HFFc6 (cell line): ENCODE measurements around the gene ATXN3L. TPM values are rescaled to one million over a fixed set of nuclear protein-coding genes. Genes with fewer than 3 reads are reported as not detected.
A peak's percentile ranks its signal among the peaks of the same experiment; 100 is the strongest.

Experiments
- DNase-seq: peaks from one replicate; pipeline ENCODE4 v3.0.0-alpha.2; 2018
- H3K27ac Mint-ChIP-seq: 2 replicates; pipeline ENCODE4 v1.8.0; 2020; ENCODE audit warnings: mild to moderate bottlenecking, mixed read lengths
- H3K27me3 Mint-ChIP-seq: 2 replicates; pipeline ENCODE4 v1.8.0; 2021; ENCODE audit warnings: mild to moderate bottlenecking, moderate library complexity, mixed read lengths; ENCODE audit not compliant: insufficient read depth
- H3K36me3 Mint-ChIP-seq: 2 replicates; pipeline ENCODE4 v1.8.0; 2021; ENCODE audit warnings: low read depth, mixed read lengths
- H3K4me1 Mint-ChIP-seq: 2 replicates; pipeline ENCODE4 v1.8.0; 2020; ENCODE audit warnings: low read depth, mixed read lengths
- H3K4me3 Mint-ChIP-seq: 2 replicates; pipeline ENCODE4 v1.8.0; 2020; ENCODE audit warnings: mild to moderate bottlenecking, moderate library complexity, mixed read lengths
- H3K9me3 Mint-ChIP-seq: 2 replicates; pipeline ENCODE4 v1.8.0; 2020; ENCODE audit warnings: mild to moderate bottlenecking, mixed read lengths
- total RNA-seq, 6 experiments: library from RNA; stranded (reverse); fragmentation: NEBNext Ultra II Directional; extraction: Animal tissue kit (Norgen Biotek cat#: 25700); gene quantifications; 2 replicates in 1 of 6; 3 replicates in 5 of 6; pipeline ENCODE4 v1.2.3, GENCODE V29; 2021
- TF ChIP-seq, protein P1 (sequence below): fragments of 200-600 bp; sonication (generic); IDR thresholded peaks from 2 replicates; pipeline ENCODE4 v1.5.0; 2021; ENCODE audit warnings: antibody characterized with exemption, mild to moderate bottlenecking

The ATXN3L gene
- total RNA-seq, 6 experiments from 2014 or later: not detected

DNA sequence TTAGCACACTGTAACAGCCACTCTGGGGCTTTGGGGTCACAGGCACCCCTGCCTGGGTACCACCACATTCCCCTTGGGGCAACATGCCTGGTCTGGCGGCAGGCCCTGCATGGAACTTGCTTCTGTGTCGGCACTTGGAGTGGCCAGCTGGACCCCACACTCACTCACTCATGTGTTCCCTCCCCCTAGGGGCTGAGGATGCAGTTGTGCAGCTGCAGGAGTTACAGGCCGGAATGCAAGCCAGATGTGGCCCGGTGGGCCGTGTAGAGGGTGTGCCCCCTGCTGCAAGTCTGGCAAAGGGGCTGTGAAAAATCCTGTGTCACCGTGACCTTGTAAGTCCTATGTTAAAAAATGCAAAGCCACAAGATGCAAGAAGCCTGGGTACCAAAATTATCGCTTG, 34.2 kb downstream of the ATXN3L start:
- Mint-ChIP-seq H3K36me3 (peaks cover 10% of the 10 kb centered on the region; the same call in 1 of the 2 replicates), H3K9me3 (no peaks in the 10 kb centered on the region; the same call in 1 of the 2 replicates), H3K27ac (no peak overlapping the region; the same call in 1 of the 2 replicates), H3K4me1 (peaks cover 70% of the 10 kb centered on the region), H3K4me3 (no peak overlapping the region), H3K27me3 (no peaks in the 10 kb centered on the region)
- no peak for DNase-seq
- TF ChIP-seq, protein P1, sequence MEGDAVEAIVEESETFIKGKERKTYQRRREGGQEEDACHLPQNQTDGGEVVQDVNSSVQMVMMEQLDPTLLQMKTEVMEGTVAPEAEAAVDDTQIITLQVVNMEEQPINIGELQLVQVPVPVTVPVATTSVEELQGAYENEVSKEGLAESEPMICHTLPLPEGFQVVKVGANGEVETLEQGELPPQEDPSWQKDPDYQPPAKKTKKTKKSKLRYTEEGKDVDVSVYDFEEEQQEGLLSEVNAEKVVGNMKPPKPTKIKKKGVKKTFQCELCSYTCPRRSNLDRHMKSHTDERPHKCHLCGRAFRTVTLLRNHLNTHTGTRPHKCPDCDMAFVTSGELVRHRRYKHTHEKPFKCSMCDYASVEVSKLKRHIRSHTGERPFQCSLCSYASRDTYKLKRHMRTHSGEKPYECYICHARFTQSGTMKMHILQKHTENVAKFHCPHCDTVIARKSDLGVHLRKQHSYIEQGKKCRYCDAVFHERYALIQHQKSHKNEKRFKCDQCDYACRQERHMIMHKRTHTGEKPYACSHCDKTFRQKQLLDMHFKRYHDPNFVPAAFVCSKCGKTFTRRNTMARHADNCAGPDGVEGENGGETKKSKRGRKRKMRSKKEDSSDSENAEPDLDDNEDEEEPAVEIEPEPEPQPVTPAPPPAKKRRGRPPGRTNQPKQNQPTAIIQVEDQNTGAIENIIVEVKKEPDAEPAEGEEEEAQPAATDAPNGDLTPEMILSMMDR: no peak

DNA sequence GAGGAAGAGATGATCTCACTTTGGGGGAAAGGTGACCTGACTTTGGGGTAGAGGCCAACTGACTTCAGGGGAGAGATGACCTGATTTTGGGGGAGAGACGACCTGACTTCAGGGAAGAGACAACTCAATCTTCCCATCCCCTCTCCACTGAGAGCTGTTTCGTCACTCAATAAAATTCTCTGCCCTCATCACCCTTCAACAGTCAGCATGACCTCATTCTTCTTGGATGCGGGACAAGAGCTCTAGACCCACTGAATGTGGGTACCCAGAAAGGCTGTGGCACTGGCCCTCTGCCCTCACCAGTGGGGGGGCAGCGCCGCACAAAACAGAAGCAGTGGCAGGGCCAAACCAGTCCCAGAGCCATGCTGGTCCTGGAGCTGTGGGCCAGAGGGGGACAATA, 34.6 kb downstream of the ATXN3L start:
- TF ChIP-seq, protein P1: no peak
- Mint-ChIP-seq H3K27ac (peak overlapping the region; percentile 49), H3K4me1 (peaks cover 67% of the 10 kb centered on the region), H3K36me3 (peaks cover 6% of the 10 kb centered on the region; the same call in 1 of the 2 replicates), H3K9me3 (no peaks in the 10 kb centered on the region; the same call in 1 of the 2 replicates), H3K4me3 (no peak overlapping the region), H3K27me3 (no peaks in the 10 kb centered on the region)
- no peak for DNase-seq

DNA sequence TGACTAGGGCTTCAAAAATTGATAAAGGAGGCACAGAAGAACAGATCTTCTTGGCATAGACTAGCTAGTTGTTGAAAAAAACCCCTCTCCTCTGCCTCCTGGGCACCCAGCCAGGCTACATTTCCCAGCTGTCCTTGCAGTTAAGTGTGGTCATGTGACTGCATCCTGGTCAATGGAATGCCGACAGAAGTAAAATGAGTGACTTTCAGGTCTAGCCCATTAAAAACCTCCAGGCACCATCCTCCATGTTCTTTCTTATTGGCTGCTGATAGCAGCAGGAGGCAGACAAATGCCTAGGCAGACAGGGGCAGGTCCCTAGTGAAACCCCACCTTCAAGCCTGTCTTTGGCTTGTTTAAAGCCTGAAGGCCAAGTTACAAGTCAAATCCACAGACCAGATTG, 35.3 kb downstream of the ATXN3L start:
- no peaks in the 10 kb centered on the region for H3K27me3 Mint-ChIP-seq
- H3K36me3 Mint-ChIP-seq: peaks cover 5% of the 10 kb centered on the region; the same call in 1 of the 2 replicates
- H3K9me3 Mint-ChIP-seq: no peaks in the 10 kb centered on the region; the same call in 1 of the 2 replicates
- H3K4me1 Mint-ChIP-seq: peaks cover 60% of the 10 kb centered on the region
- TF ChIP-seq, protein P1: no peak
- no peak overlapping the region for H3K4me3 Mint-ChIP-seq
- peak overlapping the region; percentile 80 for H3K27ac Mint-ChIP-seq
- no peak for DNase-seq

DNA sequence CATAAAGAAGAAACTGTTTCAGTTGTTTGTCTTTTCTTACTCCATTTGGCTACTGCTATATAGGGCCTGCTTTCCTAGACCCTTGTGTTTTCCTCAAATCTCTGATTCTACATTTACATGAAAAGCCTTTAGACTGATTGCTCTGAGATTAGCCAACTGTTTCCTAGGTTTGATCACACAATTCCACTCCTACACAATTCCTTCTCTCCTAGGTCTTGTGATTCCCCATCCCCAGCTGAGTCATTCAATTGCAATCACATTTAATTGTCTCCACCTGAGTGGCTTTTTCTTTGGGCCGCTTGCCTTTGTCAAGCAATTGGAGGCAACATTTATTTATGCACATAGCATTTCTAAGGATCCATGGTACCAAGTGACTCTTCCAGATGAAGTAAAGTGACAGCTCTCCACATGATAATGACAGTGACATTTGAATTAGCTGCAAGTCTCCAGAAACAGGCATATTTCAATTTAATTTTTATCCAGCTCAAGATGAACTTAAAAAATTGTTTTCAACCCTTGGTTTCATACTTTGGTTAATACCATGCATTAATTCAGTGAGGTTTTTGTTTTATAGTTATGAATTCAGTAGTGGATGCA, 35.8 kb downstream of the ATXN3L start:
- no peaks in the 10 kb centered on the region; the same call in 1 of the 2 replicates for H3K9me3 Mint-ChIP-seq
- peaks cover 59% of the 10 kb centered on the region for H3K4me1 Mint-ChIP-seq
- peak; percentile 3 for DNase-seq
- H3K36me3 Mint-ChIP-seq: peaks cover 5% of the 10 kb centered on the region; the same call in 1 of the 2 replicates
- peak overlapping the region; percentile 80 for H3K27ac Mint-ChIP-seq
- no peaks in the 10 kb centered on the region for H3K27me3 Mint-ChIP-seq
- TF ChIP-seq, protein P1: no peak
- H3K4me3 Mint-ChIP-seq: no peak overlapping the region; the same call in 1 of the 2 replicates

DNA sequence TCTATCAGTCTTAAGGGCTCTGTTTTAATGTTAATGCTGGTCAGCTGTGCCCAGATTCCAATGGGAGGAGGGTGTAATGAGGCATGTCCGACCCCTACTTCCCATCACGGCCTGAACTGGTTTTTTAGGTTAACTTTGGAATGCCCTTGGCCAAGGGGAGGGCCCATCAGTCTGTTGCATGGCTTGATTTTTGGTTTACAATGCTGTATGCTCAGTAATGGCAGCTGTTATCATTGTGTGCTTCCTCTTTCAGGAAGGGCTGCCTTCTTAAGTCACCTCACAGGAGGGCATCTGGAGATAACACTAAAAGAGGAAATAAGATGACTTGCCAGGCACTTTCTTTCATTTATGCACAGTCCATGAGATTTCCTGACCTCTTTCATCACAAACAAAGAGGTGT, 36.3 kb downstream of the ATXN3L start:
- TF ChIP-seq, protein P1: no peak
- H3K4me1 Mint-ChIP-seq: peaks cover 55% of the 10 kb centered on the region
- H3K9me3 Mint-ChIP-seq: no peaks in the 10 kb centered on the region; the same call in 1 of the 2 replicates
- no peaks in the 10 kb centered on the region for H3K27me3 Mint-ChIP-seq
- peak overlapping the region; percentile 80 for H3K27ac Mint-ChIP-seq
- DNase-seq: no peak
- peaks cover 5% of the 10 kb centered on the region; the same call in 1 of the 2 replicates for H3K36me3 Mint-ChIP-seq
- no peak overlapping the region for H3K4me3 Mint-ChIP-seq
